HG03135 (cell line): ENCODE results near the gene IL15RA.
"Not testable (repeated sequence)": the region's sequence is repeated elsewhere in the genome, so short reads cannot be mapped to it uniquely, and the experiment has no call there.

Source experiments
- ATAC-seq: cut with Tn5 transposase; IDR thresholded peaks from one replicate; pipeline ENCODE4 v1.9.1; 2021; ENCODE audit warnings: mild to moderate bottlenecking, moderate library complexity; ENCODE audit not compliant: unreplicated experiment

Gene IL15RA

GRCh38 chr10:5970527-5970926 lies 6.8 kb downstream of the IL15RA start:
- ATAC-seq = no peak

DNA sequence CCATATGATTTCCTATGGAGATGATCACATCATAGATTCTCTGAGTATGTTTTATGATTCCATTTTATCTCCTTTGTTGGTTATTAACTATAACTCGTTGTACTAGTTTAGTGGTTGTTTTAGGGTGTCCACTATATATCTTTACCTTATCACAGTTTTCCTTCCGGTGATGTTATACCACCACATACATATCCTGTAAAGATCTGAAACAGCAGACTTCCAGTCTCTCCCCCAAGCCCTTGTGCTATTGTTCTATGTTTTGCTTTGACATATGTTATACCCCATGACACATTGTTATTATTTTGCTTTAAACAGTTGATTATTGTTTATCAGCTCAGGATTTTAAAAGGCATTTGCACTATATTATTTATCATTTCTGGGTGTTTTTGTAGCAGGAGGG lies 7.3 kb downstream of the IL15RA start:
- no peak for ATAC-seq

DNA sequence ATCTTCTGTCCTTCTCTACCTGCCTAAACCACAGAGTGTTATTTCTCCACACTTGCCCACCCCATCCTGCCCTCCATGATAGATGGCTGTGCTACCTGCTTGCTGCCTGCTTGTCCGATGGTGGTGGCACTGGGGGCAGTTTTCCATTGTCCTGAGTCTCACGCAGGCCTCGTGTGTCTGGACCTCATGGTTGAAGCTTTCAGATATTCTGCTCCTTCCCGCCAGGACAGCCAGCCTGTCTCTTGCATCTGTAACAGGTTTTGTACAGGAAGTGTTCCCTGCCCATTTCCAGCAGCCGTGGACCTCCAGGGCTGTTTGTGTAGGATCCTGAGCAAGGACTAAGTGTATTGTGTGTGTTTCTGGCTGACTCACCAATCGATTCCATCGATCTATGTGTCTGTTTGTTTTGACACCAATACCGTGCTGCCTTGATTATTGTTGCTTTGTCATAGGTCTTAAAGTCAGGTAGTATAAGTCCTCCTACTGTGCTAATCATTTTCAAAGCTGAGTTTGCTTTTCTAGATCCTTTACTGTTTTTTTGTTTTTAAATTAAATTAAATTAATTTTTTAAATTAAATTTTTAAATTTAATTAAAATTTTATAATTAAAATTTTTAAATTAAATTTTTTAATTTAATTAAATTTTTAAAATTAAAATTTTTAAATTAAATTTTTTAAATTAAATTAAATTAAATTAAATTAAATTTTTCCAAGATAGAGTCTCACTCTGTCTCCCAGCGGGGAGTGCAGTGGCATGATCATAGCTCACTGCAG lies 8.5 kb downstream of the IL15RA start:
- no peak for ATAC-seq

- ATAC-seq = no peak
Observed at GRCh38 chr10:5968037-5968680, 9.2 kb downstream of the IL15RA start.

- no peak for ATAC-seq
Observed at GRCh38 chr10:5965266-5965665, 12.1 kb downstream of the IL15RA start.

- ATAC-seq = no peak
Observed at GRCh38 chr10:5964736-5965135, 12.6 kb downstream of the IL15RA start.

GRCh38 chr10:5963591-5963990 lies 13.8 kb downstream of the IL15RA start:
- no peak for ATAC-seq

DNA sequence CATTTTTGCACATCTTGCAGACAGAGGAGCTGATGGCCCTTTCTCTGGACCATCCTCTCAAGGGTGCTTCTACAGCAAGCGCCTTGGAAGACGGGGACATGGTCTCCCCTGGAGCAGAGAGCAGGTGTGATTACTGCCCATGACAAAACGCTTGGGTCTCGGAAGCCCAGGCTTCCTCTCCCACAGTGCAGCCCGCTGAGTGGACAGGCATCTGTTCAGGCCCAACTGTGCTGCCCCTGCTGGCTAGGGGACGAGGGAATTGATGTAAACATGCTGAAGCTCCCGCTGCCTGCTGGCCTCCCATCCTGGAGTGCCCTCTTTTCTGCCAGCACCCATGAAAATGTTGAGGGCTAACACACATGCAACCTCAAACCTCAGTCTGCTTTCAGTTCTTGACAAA lies 14.3 kb downstream of the IL15RA start:
- no peak for ATAC-seq

GRCh38 chr10:5962358-5962940 lies 14.9 kb downstream of the IL15RA start:
- not testable (repeated sequence) for ATAC-seq

- ATAC-seq = no peak
Observed at GRCh38 chr10:5961405-5962100, 15.8 kb downstream of the IL15RA start.

- not testable (repeated sequence) for ATAC-seq
Observed at GRCh38 chr10:5960973-5961275, 16.4 kb downstream of the IL15RA start.

- ATAC-seq = no peak
Observed at GRCh38 chr10:5960070-5960972, 17.0 kb downstream of the IL15RA start.

- ATAC-seq = no peak
Observed at GRCh38 chr10:5959581-5960069, 17.7 kb downstream of the IL15RA start.

DNA sequence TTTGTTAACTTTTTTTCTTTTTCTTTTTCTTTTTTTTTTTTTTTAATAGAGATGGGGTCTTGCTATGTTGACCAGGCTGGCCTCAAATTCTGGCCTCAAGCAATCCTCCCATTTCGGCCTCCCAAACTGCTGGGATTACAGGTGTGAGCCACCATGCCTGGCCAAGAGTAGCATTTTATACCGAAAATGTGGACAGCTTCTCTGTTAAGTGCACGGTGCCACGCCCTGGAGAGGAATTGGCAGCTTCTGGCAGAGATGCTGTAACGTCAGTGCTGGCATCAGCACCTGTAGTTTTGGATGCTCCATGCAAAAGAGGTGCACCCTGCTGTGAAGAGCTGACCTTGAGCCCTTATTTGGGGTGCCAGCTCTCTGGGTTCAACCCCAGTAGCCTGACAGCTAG lies 18.2 kb downstream of the IL15RA start:
- no peak for ATAC-seq

DNA sequence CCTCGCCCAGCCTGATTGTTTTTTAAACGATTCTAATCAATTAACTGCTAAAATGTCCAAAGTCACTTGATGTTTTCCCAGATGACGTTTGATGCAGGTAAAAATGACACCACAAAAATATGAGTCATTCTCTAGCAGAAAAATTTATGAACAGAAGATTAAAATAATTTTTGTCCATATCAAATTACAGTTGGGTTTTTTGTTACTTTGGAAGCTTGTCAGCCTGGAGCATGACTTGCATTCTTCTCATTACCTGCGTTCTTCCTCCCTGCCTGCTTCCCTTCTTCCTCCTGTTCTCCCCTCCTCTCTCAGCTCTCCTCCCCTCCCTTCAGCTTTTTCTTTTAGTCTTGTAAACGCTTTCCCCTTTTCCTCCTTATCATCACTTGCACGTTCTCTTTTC lies 18.7 kb downstream of the IL15RA start:
- ATAC-seq = no peak

- ATAC-seq = no peak
Observed at GRCh38 chr10:5958077-5958476, 19.3 kb downstream of the IL15RA start.

DNA sequence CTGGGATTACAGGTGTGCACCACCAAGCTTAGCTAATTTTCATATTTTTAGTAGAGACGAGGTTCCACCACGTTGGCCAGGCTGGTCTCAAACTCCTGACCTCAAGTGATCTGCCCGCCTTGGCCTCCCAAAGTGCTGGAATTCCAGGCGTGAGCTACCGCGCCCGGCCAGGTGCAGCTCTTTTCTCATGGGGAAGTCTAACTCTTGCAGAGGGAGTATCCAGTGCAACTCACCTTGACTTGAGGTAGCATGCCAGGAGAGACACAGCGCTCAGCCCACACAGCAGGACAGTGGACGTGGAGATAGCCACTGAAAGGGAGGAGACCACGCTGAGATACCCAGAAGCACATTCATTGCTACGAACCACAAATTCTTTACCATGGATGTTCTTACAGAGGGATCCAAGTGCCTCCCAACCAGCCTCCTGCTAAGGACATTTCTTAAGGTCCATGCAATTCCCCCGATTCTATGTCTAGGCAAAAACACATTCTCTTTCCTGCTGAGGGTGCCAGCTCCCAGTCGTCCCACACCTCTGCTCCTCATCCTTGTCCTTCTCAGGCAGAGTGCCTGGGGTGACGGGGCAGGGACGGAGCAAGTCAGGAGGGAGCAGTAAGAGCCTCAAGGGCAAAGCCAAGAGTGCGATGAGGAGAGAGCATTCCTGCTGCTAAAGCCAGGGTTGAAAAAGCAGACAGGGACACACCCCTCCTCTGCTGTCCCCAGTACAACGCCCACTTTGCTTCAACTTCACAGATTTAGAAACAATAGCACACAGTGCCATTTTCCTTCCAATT lies 21.0 kb downstream of the IL15RA start:
- no peak for ATAC-seq

- ATAC-seq = no peak
Observed at GRCh38 chr10:5953676-5954075, 23.7 kb downstream of the IL15RA start.

- no peak for ATAC-seq
Observed at GRCh38 chr10:5952731-5953385, 24.5 kb downstream of the IL15RA start.
